ENCODE measurements around the gene PALMD. TPM values are rescaled to one million over a fixed set of nuclear protein-coding genes. Genes with fewer than 3 reads are reported as not detected.

PALMD gene
- total RNA-seq, 1 experiment from 2014 or later = 19.2 TPM

DNA sequence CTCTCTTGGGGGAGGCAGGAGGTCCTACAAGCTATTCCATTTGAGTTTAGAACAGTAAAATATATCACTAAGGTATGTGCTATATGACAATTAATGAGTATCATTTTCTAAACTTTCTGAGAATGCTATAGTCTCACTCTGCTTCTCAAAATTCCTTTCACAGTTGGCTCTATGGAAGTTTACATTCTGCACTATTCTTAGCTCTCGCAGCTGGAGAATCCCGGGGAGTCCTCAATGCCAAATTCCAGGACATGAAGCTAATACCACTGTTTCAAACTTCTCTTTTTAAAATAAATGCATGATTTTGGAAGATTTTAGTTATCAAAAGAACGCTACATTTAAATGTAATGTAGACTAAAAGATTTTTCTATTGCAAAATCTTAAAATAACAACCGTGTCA lies 22.4 kb upstream of the PALMD start:
- intact Hi-C loops (cut with micrococcal nuclease; ENCODE audit: unreplicated experiment) = no loop called here
- H3K27me3 Mint-ChIP-seq (ENCODE audit: unreplicated experiment) = no peaks in the 10 kb centered on the region
- BruUV-seq (replicated peaks) = no TSS peak
- no peak overlapping the region for H3K27ac Mint-ChIP-seq (ENCODE audit: unreplicated experiment)
- H3K4me3 Mint-ChIP-seq (ENCODE audit: low read depth, unreplicated experiment) = no peak overlapping the region
- DNase-seq = no peak
- H3K9me3 Mint-ChIP-seq (ENCODE audit: low read depth, unreplicated experiment) = no peaks in the 10 kb centered on the region
- no peaks in the 10 kb centered on the region for H3K4me1 Mint-ChIP-seq (ENCODE audit: low read depth, unreplicated experiment)
- no peaks in the 10 kb centered on the region for H3K36me3 Mint-ChIP-seq (ENCODE audit: insufficient read depth, unreplicated experiment)
- CTCF ChIA-PET = no interaction called here
- TF ChIP-seq, protein P1, sequence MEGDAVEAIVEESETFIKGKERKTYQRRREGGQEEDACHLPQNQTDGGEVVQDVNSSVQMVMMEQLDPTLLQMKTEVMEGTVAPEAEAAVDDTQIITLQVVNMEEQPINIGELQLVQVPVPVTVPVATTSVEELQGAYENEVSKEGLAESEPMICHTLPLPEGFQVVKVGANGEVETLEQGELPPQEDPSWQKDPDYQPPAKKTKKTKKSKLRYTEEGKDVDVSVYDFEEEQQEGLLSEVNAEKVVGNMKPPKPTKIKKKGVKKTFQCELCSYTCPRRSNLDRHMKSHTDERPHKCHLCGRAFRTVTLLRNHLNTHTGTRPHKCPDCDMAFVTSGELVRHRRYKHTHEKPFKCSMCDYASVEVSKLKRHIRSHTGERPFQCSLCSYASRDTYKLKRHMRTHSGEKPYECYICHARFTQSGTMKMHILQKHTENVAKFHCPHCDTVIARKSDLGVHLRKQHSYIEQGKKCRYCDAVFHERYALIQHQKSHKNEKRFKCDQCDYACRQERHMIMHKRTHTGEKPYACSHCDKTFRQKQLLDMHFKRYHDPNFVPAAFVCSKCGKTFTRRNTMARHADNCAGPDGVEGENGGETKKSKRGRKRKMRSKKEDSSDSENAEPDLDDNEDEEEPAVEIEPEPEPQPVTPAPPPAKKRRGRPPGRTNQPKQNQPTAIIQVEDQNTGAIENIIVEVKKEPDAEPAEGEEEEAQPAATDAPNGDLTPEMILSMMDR (IDR thresholded peaks at IDR 0.05; ENCODE audit: unreplicated experiment) = no peak

DNA sequence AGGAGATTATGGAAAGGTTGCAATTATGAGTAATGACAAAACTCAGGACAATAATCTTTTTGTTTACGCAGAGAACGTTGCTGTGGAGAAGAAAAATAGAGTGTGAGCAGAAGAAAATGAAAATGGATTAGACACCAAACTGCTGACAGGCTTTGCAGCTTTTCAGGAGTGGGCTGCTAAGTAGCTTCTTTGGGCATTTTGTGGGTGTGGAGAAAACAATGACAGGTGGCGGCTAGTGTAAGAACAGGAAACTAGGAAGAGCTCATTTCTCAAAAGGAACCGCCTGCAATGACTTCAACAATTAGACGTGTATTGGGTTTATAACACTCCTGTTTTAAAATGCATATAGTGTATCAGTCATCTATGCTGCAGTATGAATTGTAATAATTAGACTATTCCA lies 18.3 kb upstream of the PALMD start:
- TF ChIP-seq, protein P1 (IDR thresholded peaks at IDR 0.05; ENCODE audit: unreplicated experiment) = no peak
- no peak for DNase-seq
- H3K9me3 Mint-ChIP-seq (ENCODE audit: low read depth, unreplicated experiment) = peaks cover 2% of the 10 kb centered on the region
- no peak overlapping the region for H3K4me3 Mint-ChIP-seq (ENCODE audit: low read depth, unreplicated experiment)
- BruUV-seq (replicated peaks) = no TSS peak
- intact Hi-C loops (cut with micrococcal nuclease; ENCODE audit: unreplicated experiment) = no loop called here
- no peak overlapping the region for H3K27ac Mint-ChIP-seq (ENCODE audit: unreplicated experiment)
- CTCF ChIA-PET = no interaction called here
- H3K27me3 Mint-ChIP-seq (ENCODE audit: unreplicated experiment) = no peaks in the 10 kb centered on the region
- no peaks in the 10 kb centered on the region for H3K36me3 Mint-ChIP-seq (ENCODE audit: insufficient read depth, unreplicated experiment)
- H3K4me1 Mint-ChIP-seq (ENCODE audit: low read depth, unreplicated experiment) = no peaks in the 10 kb centered on the region

DNA sequence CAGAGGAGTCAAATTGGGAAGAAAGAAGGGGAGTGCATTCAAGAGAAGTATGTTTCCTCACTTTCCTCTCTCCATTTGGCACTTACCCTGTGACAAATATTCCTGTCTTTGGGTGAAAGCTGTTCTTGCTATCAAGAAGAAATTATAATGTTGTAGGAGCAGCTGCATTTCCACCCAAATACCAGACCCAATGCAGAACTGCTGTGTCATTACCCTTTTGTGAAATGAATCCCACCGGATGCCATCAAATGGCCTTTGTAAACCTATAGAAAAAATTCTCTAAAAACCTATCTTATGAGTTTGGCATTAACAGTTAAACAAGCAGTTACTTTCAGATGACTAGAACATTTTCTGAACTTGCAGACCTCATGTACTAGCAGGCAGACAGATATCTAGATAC lies 16.7 kb upstream of the PALMD start:
- BruUV-seq (replicated peaks) = no TSS peak
- no peak for DNase-seq

DNA sequence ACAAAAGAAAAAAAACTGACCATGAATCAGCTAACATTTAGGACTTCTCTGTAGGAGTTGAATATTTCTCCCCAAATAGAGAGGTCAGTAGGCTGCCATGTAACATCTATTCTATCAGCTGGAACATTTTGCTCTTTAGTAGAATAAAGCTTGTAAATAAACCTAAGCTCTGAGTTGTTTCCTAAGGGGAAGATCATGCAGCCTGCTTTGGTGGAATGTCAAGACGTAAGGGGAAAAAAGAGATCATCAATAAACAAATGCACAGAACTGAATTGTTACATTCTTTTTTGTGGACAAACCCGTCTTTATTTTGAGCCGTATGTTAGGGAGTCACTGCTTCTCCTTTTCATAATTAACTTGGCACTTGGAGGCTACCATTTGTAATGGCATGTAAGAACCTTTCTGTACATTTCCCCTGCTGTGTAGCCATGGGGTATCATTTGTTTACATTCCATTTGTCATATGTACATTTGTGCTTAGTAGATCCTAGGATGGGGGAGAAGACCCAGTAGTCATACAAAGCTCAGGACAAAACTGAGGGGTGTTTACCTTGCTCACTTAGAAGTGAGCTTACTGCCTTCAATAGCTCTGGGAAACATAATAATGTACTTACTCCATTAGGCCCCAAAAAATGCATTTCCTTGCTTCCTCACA lies 10.8 kb upstream of the PALMD start:
- TF ChIP-seq, protein P1 (IDR thresholded peaks at IDR 0.05; ENCODE audit: unreplicated experiment) = no peak
- Mint-ChIP-seq H3K36me3 (ENCODE audit: insufficient read depth, unreplicated experiment) (no peaks in the 10 kb centered on the region), H3K27me3 (ENCODE audit: unreplicated experiment) (no peaks in the 10 kb centered on the region), H3K27ac (ENCODE audit: unreplicated experiment) (no peak overlapping the region), H3K4me3 (ENCODE audit: low read depth, unreplicated experiment) (no peak overlapping the region), H3K4me1 (ENCODE audit: low read depth, unreplicated experiment) (no peaks in the 10 kb centered on the region), H3K9me3 (ENCODE audit: low read depth, unreplicated experiment) (peaks cover 2% of the 10 kb centered on the region)
- no peak for DNase-seq
- intact Hi-C loops (cut with micrococcal nuclease; ENCODE audit: unreplicated experiment) = no loop called here
- CTCF ChIA-PET = interaction anchor here (0.7 kb wide), 1 partner anchor 18 kb away, joined by 3 read pairs; no protein-coding TSS in a partner anchor
- BruUV-seq (replicated peaks) = no TSS peak

More for the DNA sequence above, 16.7 kb upstream of the PALMD start:
- Mint-ChIP-seq H3K9me3 (ENCODE audit: low read depth, unreplicated experiment) (peaks cover 2% of the 10 kb centered on the region), H3K36me3 (ENCODE audit: insufficient read depth, unreplicated experiment) (no peaks in the 10 kb centered on the region), H3K27me3 (ENCODE audit: unreplicated experiment) (no peaks in the 10 kb centered on the region), H3K27ac (ENCODE audit: unreplicated experiment) (no peak overlapping the region), H3K4me1 (ENCODE audit: low read depth, unreplicated experiment) (no peaks in the 10 kb centered on the region), H3K4me3 (ENCODE audit: low read depth, unreplicated experiment) (no peak overlapping the region)
- CTCF ChIA-PET = no interaction called here
- intact Hi-C loops (cut with micrococcal nuclease; ENCODE audit: unreplicated experiment) = no loop called here
- TF ChIP-seq, protein P1 (IDR thresholded peaks at IDR 0.05; ENCODE audit: unreplicated experiment) = no peak
